Fibroblast of lung (primary cell): ENCODE data around the gene ADAMTS6. TPM values are rescaled to one million over a fixed set of nuclear protein-coding genes. Genes with fewer than 3 reads are reported as not detected.
A peak's percentile ranks its signal among the peaks of the same experiment; 100 is the strongest.

ENCODE experiments used
- DNase-seq, 2 donors: peaks; one replicate each; pipeline versions ENCODE4 v3.0.0 to v3.0.0-alpha.2; 2010; ENCODE audit warnings: low read depth in 2 of 2
- H2AFZ ChIP-seq: 2 replicates; pipeline ENCODE4 v1.5.1; 2012; ENCODE audit warnings: low read length, control low read depth, inconsistent platforms
- H3K27ac ChIP-seq: 2 replicates; pipeline ENCODE4 v1.5.1; 2011; ENCODE audit warnings: low read length, control low read depth; ENCODE audit not compliant: insufficient read depth
- H3K27me3 ChIP-seq: 2 replicates; pipeline ENCODE4 v1.5.1; 2011; ENCODE audit warnings: mild to moderate bottlenecking, low read length; ENCODE audit not compliant: control insufficient read depth, insufficient read depth
- H3K36me3 ChIP-seq: 2 replicates; pipeline ENCODE4 v1.5.1; 2011; ENCODE audit warnings: low read length; ENCODE audit not compliant: control insufficient read depth, insufficient read depth
- H3K4me1 ChIP-seq: 2 replicates; pipeline ENCODE4 v1.5.1; 2011; ENCODE audit warnings: low read length; ENCODE audit not compliant: control insufficient read depth, insufficient read depth; ENCODE audit errors: extremely low read depth
- H3K4me2 ChIP-seq: 2 replicates; pipeline ENCODE4 v1.5.1; 2011; ENCODE audit warnings: low read length, control low read depth; ENCODE audit not compliant: insufficient read depth; ENCODE audit errors: extremely low read depth
- H3K4me3 ChIP-seq, 4 experiments: fragments of 200-600 bp in 1 of 4; sonication (generic) in 1 of 4; replicated peaks in 1 of 4; 2 replicates each; pipeline ENCODE4 v1.5.1; 2011 to 2016; ENCODE audit warnings: low read length in 4 of 4, low read depth in 3 of 4, mild to moderate bottlenecking in 3 of 4, control low read depth in 2 of 4, inconsistent platforms in 1 of 4, mixed read lengths in 1 of 4; ENCODE audit not compliant: insufficient read depth in 1 of 4; ENCODE audit errors: control extremely low read depth in 1 of 4
- H3K79me2 ChIP-seq: 2 replicates; pipeline ENCODE4 v1.5.1; 2012; ENCODE audit warnings: mild to moderate bottlenecking, low read length, inconsistent platforms; ENCODE audit not compliant: control insufficient read depth, insufficient read depth
- H3K9ac ChIP-seq: 2 replicates; pipeline ENCODE4 v1.5.1; 2011; ENCODE audit warnings: mild to moderate bottlenecking, low read length, control low read depth; ENCODE audit not compliant: insufficient read depth
- H3K9me3 ChIP-seq: 2 replicates; pipeline ENCODE4 v1.5.1; 2012; ENCODE audit warnings: low read depth, low read length; ENCODE audit not compliant: control insufficient read depth, insufficient read depth
- H4K20me1 ChIP-seq: 2 replicates; pipeline ENCODE4 v1.5.1; 2011; ENCODE audit warnings: low read length; ENCODE audit not compliant: control insufficient read depth, insufficient read depth; ENCODE audit errors: extremely low read depth
- EZH2 ChIP-seq: IDR thresholded peaks from 2 replicates; pipeline ENCODE4 v1.5.1; 2012; ENCODE audit warnings: low read length, control low read depth, mild to moderate bottlenecking; ENCODE audit errors: missing control alignments
- polyA plus RNA-seq, 2 donors: library from polyadenylated mRNA; depleted of rRNA in 1 of 2; stranded (reverse) in 1 of 2; unstranded in 1 of 2; fragments of >200 nt; gene quantifications; 2 replicates each; pipeline ENCODE4 v1.2.1, GENCODE V29; 2011 to 2012; ENCODE audit warnings: missing spikeins in 1 of 2
- total RNA-seq: library from RNA; depleted of rRNA; stranded (reverse); fragments of >200 nt; gene quantifications from 2 replicates; pipeline ENCODE4 v1.2.1, GENCODE V29; 2014
- TF ChIP-seq, protein P1 (sequence below), 2 donors: IDR thresholded peaks in 1 of 2; conservative IDR thresholded peaks in 1 of 2; 1 replicate in 1 of 2; 2 replicates in 1 of 2; pipeline ENCODE4 v1.5.1; 2011 to 2012; ENCODE audit warnings: low read length in 2 of 2, control low read depth in 1 of 2, inconsistent platforms in 1 of 2, low read depth in 1 of 2, mild to moderate bottlenecking in 1 of 2

ADAMTS6 gene
- total and polyA plus RNA-seq, 2 donors (not counting 1 experiment from before 2014, with no cell fraction given), result 7.5 to 45.2 TPM

DNA sequence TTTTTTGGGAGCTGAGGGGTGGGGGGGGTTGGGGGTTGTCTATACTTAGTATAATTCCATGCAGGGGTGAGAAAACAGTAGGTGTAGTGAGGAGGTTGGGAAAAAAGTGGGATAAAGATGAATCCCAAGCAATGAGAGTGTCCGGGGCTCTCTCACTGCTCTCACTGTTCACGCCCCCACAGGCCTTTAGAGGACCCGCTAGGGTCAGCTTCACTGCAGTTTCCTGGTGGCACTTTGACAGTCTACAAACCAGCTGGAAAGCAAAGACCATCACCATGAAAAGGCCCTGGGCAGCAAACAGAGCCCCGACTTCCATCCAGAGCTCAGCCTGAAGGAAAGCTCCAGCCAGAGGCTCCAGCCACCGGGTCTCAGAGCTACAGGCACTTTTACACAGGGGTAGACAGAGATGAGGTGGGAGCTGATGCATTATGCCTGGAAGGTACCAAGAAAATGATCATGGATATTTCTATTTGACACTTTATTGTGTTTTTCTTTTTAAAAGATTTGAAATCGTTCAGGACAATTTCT is 355.1 kb downstream of the ADAMTS6 start:
- Histone ChIP-seq H3K27ac (peak overlapping the region; percentile 75), H3K4me1 (peaks cover 19% of the 10 kb centered on the region), H3K4me2 (peak overlapping the region; percentile 90), H2AFZ (peak overlapping the region; percentile 19), H3K4me3 (peak overlapping the region in 1 of 4 experiments; percentile 1), H3K27me3 (no peaks in the 10 kb centered on the region), H3K79me2 (no peaks in the 10 kb centered on the region), H4K20me1 (no peaks in the 10 kb centered on the region), H3K9ac (peak overlapping the region; percentile 20), H3K36me3 (no peaks in the 10 kb centered on the region), H3K9me3 (no peaks in the 10 kb centered on the region)
- no peak for TF ChIP-seq EZH2
- TF ChIP-seq, protein P1, sequence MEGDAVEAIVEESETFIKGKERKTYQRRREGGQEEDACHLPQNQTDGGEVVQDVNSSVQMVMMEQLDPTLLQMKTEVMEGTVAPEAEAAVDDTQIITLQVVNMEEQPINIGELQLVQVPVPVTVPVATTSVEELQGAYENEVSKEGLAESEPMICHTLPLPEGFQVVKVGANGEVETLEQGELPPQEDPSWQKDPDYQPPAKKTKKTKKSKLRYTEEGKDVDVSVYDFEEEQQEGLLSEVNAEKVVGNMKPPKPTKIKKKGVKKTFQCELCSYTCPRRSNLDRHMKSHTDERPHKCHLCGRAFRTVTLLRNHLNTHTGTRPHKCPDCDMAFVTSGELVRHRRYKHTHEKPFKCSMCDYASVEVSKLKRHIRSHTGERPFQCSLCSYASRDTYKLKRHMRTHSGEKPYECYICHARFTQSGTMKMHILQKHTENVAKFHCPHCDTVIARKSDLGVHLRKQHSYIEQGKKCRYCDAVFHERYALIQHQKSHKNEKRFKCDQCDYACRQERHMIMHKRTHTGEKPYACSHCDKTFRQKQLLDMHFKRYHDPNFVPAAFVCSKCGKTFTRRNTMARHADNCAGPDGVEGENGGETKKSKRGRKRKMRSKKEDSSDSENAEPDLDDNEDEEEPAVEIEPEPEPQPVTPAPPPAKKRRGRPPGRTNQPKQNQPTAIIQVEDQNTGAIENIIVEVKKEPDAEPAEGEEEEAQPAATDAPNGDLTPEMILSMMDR (conservative IDR thresholded peaks at IDR 0.05 in 1 of 2, IDR thresholded peaks at IDR 0.05 in 1 of 2; ENCODE audit: low read depth in 1 of 2, low read length in 2 of 2), result no peak
- DNase-seq, result no peak

DNA sequence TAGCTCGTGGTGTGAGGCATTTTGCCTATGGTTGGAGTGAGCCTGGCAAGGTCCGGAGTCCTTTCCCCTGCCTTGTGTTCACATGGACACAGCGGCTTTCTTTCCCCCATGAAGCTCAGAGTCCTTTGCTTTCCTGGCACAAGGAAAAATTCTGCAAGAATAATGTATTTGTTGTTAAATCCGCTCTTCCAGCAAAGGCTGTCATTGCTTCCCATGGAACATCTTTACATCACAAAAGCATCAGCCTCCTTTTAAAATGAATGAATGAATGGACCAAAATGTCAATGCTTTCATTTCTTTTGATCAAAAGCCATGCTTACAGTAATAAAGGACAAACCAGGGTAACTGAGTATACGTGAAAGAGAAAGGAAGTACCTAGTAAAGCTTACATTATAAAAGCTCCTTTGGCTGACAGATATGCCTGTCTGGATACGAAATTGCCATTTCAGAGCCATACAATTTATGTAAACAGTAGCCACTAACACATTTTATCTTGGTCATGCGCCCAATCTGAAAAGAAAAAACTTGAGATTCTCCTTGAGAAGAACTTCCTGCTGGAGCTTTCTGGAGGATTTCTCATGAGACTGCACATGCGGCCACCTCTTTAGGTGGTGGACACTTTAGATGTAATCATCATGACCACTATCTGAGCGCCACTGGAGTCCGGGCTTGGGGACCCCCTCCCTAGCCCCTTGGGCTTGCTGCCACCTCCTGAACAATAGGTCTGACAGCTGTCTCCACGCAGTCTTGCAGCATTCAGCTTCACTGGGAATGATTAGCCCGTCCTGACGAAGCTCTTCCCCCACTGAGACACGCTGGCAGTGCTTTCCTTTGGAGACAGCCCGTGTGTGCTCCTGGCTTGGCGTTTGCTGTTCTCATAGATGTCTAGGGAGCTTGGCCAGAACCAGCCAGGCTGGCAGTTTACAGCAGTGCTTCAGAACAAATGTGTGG is 355.9 kb downstream of the ADAMTS6 start:
- Histone ChIP-seq H4K20me1 (no peaks in the 10 kb centered on the region), H3K4me1 (peaks cover 19% of the 10 kb centered on the region), H3K36me3 (no peaks in the 10 kb centered on the region), H3K79me2 (no peaks in the 10 kb centered on the region), H3K4me2 (peak overlapping the region; percentile 90), H3K9me3 (no peaks in the 10 kb centered on the region), H3K9ac (no peak overlapping the region), H3K27me3 (no peaks in the 10 kb centered on the region), H3K4me3 (peak overlapping the region in 3 of 4 experiments; percentile 12 to 24 (median 23)), H2AFZ (peak overlapping the region; percentile 89), H3K27ac (peak overlapping the region; percentile 75)
- peak; percentile 55 to 76 for DNase-seq
- TF ChIP-seq EZH2, result no peak
- TF ChIP-seq, protein P1 (conservative IDR thresholded peaks at IDR 0.05 in 1 of 2, IDR thresholded peaks at IDR 0.05 in 1 of 2; ENCODE audit: low read depth in 1 of 2, low read length in 2 of 2), result no peak

DNA sequence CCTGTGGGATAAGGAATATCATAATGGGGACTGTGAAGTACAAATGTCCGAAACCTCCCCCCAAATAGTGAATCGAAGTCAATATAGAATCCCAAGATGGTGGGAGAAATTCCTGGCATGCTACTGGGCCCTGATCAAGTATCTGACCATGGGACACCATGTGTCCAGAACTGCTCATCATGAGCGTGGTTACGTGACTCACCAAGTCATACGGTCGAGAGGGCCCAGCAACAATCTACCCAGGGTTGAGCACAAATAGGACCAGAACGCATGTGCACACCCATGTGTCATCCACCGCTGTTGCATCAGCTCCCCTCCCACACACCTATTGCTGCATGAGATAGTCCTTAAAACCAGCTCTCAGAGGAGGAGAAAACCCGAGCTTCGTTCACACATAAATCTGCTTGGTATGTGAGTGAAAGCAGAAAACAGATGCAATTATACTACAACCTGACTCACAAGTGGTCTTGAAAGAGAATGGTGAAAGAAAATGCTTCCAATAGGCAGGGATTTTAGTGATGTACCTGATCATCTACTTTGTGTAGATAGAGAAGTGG is 359.8 kb downstream of the ADAMTS6 start:
- Histone ChIP-seq H3K27me3 (no peaks in the 10 kb centered on the region), H4K20me1 (no peaks in the 10 kb centered on the region), H3K27ac (no peak overlapping the region), H3K36me3 (no peaks in the 10 kb centered on the region), H3K9ac (no peak overlapping the region), H3K79me2 (no peaks in the 10 kb centered on the region), H2AFZ (no peak overlapping the region), H3K4me1 (peaks cover 8% of the 10 kb centered on the region), H3K4me2 (no peak overlapping the region), H3K4me3 (no peak overlapping the region), H3K9me3 (no peaks in the 10 kb centered on the region)
- peak; percentile 51 to 94 for DNase-seq
- TF ChIP-seq EZH2, result no peak
- TF ChIP-seq, protein P1 (conservative IDR thresholded peaks at IDR 0.05 in 1 of 2, IDR thresholded peaks at IDR 0.05 in 1 of 2; ENCODE audit: low read depth in 1 of 2, low read length in 2 of 2), result no peak
